NCI-H2107 treated with DMSO at 0.1 percent for 48 hours (cell line): Measurements from ENCODE around the gene LRRC26.

Source experiments
- DNase-seq: peaks from one replicate; lab custom pipeline; 2025; ENCODE audit not compliant: unreplicated experiment; lab: John Stamatoyannopoulos, UW

LRRC26 gene

GRCh38 chr9:137169896-137170358 is at the start of gene LRRC26:
Gene LRRC26 (minus strand): TSS chr9:137170051. CDS start chr9:137169943, 108 bp downstream.
- DNase-seq: no peak

- no peak for DNase-seq
Measured at GRCh38 chr9:137218754-137219271, 49.0 kb upstream of the LRRC26 start.

- no peak for DNase-seq
Measured at GRCh38 chr9:137218212-137218753, 48.4 kb upstream of the LRRC26 start.

GRCh38 chr9:137217276-137218211 is 47.7 kb upstream of the LRRC26 start:
- no peak for DNase-seq

- DNase-seq: no peak
Measured at GRCh38 chr9:137216188-137216965, 46.5 kb upstream of the LRRC26 start.

- DNase-seq: no peak
Measured at GRCh38 chr9:137215196-137215986, 45.5 kb upstream of the LRRC26 start.

- DNase-seq: no peak
Measured at GRCh38 chr9:137214620-137215019, 44.8 kb upstream of the LRRC26 start.

GRCh38 chr9:137213160-137214060 is 43.6 kb upstream of the LRRC26 start:
- no peak for DNase-seq

GRCh38 chr9:137212520-137212919 is 42.7 kb upstream of the LRRC26 start:
- DNase-seq: no peak

GRCh38 chr9:137211532-137211931 is 41.7 kb upstream of the LRRC26 start:
- no peak for DNase-seq

GRCh38 chr9:137206602-137207001 is 36.8 kb upstream of the LRRC26 start:
- no peak for DNase-seq

GRCh38 chr9:137205126-137206069 is 35.5 kb upstream of the LRRC26 start, which contains the start of the genes NDOR1 and TMEM203:
Gene NDOR1 (plus strand): TSS chr9:137205700. CDS start chr9:137205778, 78 bp downstream.
Gene TMEM203 (minus strand): TSS chr9:137205648. CDS start chr9:137205414, 234 bp downstream.
- peak; percentile 42 for DNase-seq

GRCh38 chr9:137204731-137205125 is 34.9 kb upstream of the LRRC26 start:
- DNase-seq: no peak

GRCh38 chr9:137202966-137203365 is 33.1 kb upstream of the LRRC26 start:
- DNase-seq: no peak

GRCh38 chr9:137201205-137201868 is 31.5 kb upstream of the LRRC26 start:
- DNase-seq: no peak

- peak; percentile 98 for DNase-seq
Measured at GRCh38 chr9:137200311-137201204, 30.7 kb upstream of the LRRC26 start, which contains the start of gene TPRN. Gene TPRN (minus strand): TSS chr9:137200741. CDS start chr9:137200711, 30 bp downstream.
